ENCODE results near the gene SLC15A4. TPM values are rescaled to one million over a fixed set of nuclear protein-coding genes. Genes with fewer than 3 reads are reported as not detected.
A peak's percentile ranks its signal among the peaks of the same experiment; 100 is the strongest.
"Not testable (repeated sequence)": the region's sequence is repeated elsewhere in the genome, so short reads cannot be mapped to it uniquely, and the experiment has no call there.

The SLC15A4 gene
- total RNA-seq, 3 donors from 2014 or later (not counting 1 experiment from before 2014, with no cell fraction given), result 176 to 306 (median 250) TPM

DNA sequence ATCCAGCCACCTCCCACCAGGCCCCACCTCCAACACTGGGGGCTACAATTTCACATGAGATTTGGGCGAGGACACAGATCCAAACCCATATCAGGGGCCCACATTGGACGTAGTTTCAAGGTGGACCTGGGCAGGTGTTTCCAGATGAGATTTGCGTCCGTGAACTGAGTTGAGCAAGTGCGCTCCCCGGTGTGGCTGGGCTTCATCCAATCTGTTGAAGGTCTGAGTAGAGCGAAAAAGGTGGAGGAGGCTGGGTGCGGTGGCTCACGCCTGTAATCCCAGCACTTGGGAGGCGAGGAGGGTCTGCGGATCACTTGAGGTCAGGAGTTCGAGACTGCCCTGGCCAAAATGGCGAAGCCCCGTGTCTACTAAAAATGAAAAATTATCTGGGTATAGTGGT is 24.6 kb upstream of the SLC15A4 start:
- Mint-ChIP-seq H3K4me3 (no peak overlapping the region), H3K4me1 (peaks cover 0 to 3% of the 10 kb centered on the region in 2 donors), H3K9me3 (no peaks in the 10 kb centered on the region), H3K27ac (no peak overlapping the region), H3K27me3 (ENCODE audit: low read depth in 2 of 2) (no peaks in the 10 kb centered on the region), H3K36me3 (no peaks in the 10 kb centered on the region)
- 97% methylated on average over 14 of the region's 14 CpGs for WGBS (ENCODE audit: insufficient coverage)
- intact Hi-C loops (cut with micrococcal nuclease), result no loop called here
- Histone ChIP-seq H3K27me3 (ENCODE audit: control insufficient read depth, insufficient read depth, low read length) (peaks cover 5% of the 10 kb centered on the region), H3K27ac (ENCODE audit: low read length) (no peak overlapping the region), H3K36me3 (ENCODE audit: control insufficient read depth, insufficient read depth, low read length) (no peaks in the 10 kb centered on the region), H3K4me1 (ENCODE audit: control insufficient read depth, insufficient read depth, low read length) (peaks cover 8% of the 10 kb centered on the region), H3K4me3 (ENCODE audit: low read length) (no peak overlapping the region), H3K9me3 (ENCODE audit: control insufficient read depth, insufficient read depth, low read length) (no peaks in the 10 kb centered on the region)
- DNase-seq (no peak), ATAC-seq (no peak)
- TF ChIP-seq, protein P1, sequence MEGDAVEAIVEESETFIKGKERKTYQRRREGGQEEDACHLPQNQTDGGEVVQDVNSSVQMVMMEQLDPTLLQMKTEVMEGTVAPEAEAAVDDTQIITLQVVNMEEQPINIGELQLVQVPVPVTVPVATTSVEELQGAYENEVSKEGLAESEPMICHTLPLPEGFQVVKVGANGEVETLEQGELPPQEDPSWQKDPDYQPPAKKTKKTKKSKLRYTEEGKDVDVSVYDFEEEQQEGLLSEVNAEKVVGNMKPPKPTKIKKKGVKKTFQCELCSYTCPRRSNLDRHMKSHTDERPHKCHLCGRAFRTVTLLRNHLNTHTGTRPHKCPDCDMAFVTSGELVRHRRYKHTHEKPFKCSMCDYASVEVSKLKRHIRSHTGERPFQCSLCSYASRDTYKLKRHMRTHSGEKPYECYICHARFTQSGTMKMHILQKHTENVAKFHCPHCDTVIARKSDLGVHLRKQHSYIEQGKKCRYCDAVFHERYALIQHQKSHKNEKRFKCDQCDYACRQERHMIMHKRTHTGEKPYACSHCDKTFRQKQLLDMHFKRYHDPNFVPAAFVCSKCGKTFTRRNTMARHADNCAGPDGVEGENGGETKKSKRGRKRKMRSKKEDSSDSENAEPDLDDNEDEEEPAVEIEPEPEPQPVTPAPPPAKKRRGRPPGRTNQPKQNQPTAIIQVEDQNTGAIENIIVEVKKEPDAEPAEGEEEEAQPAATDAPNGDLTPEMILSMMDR (IDR thresholded peaks at IDR 0.05), result no peak

- DNase-seq; H3K4me3 Mint-ChIP-seq; H3K36me3 ChIP-seq (ENCODE audit: control insufficient read depth, insufficient read depth, low read length); H3K27ac Mint-ChIP-seq; H3K4me1 Mint-ChIP-seq; H3K27me3 ChIP-seq (ENCODE audit: control insufficient read depth, insufficient read depth, low read length); H3K27ac ChIP-seq (ENCODE audit: low read length); H3K9me3 Mint-ChIP-seq; H3K4me3 ChIP-seq (ENCODE audit: low read length); H3K36me3 Mint-ChIP-seq; H3K9me3 ChIP-seq (ENCODE audit: control insufficient read depth, insufficient read depth, low read length); intact Hi-C loops (cut with micrococcal nuclease); ATAC-seq; H3K27me3 Mint-ChIP-seq (ENCODE audit: low read depth in 2 of 2); H3K4me1 ChIP-seq (ENCODE audit: control insufficient read depth, insufficient read depth, low read length): not testable (repeated sequence)
- 94% methylated on average over 27 of the region's 27 CpGs for WGBS (ENCODE audit: insufficient coverage)
Measured at GRCh38 chr12:128846671-128847070, 22.9 kb upstream of the SLC15A4 start.

- DNase-seq (no peak), ATAC-seq (peak; percentile 52 to 85 (median 84))
- intact Hi-C loops (cut with micrococcal nuclease), result no loop called here
- Histone ChIP-seq H3K4me1 (ENCODE audit: control insufficient read depth, insufficient read depth, low read length) (peaks cover 11% of the 10 kb centered on the region), H3K36me3 (ENCODE audit: control insufficient read depth, insufficient read depth, low read length) (no peaks in the 10 kb centered on the region), H3K4me3 (ENCODE audit: low read length) (no peak overlapping the region), H3K27ac (ENCODE audit: low read length) (no peak overlapping the region), H3K27me3 (ENCODE audit: control insufficient read depth, insufficient read depth, low read length) (no peaks in the 10 kb centered on the region), H3K9me3 (ENCODE audit: control insufficient read depth, insufficient read depth, low read length) (no peaks in the 10 kb centered on the region)
- Mint-ChIP-seq H3K36me3 (no peaks in the 10 kb centered on the region), H3K4me3 (no peak overlapping the region), H3K9me3 (no peaks in the 10 kb centered on the region), H3K4me1 (peaks cover 10 to 15% of the 10 kb centered on the region in 2 donors), H3K27ac (peak overlapping the region; percentile 9 to 41), H3K27me3 (ENCODE audit: low read depth in 2 of 2) (peaks cover 0 to 4% of the 10 kb centered on the region in 2 donors)
- TF ChIP-seq, protein P1 (IDR thresholded peaks at IDR 0.05), result no peak
- 68% methylated on average over 11 of the region's 11 CpGs for WGBS (ENCODE audit: insufficient coverage)
Measured at GRCh38 chr12:128844031-128844635, 20.4 kb upstream of the SLC15A4 start.

DNA sequence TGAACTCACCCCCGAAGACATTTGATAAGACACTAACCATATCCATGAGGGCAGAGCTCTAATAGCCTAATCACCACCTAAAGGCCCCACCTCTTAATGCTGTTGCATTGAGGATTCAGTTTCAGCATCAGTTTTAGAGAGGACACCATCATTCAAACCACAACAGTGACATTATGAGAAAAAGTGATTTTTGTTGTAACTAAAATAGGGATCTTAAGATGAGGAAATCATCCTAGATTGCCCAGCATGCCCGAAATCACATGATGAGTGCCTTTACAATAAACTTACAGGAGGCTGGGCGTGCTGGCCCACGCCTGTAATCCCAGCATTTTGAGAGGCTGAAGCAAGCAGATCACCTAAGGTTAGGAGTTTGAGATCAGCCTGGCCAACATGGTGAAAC is 19.8 kb upstream of the SLC15A4 start:
- intact Hi-C loops (cut with micrococcal nuclease), result no loop called here
- peaks cover 11% of the 10 kb centered on the region for H3K4me1 ChIP-seq (ENCODE audit: control insufficient read depth, insufficient read depth, low read length)

More for the DNA sequence above, 19.8 kb upstream of the SLC15A4 start:
- no peaks in the 10 kb centered on the region for H3K9me3 ChIP-seq (ENCODE audit: control insufficient read depth, insufficient read depth, low read length)
- WGBS (ENCODE audit: insufficient coverage), result 90% methylated on average over 4 of the region's 4 CpGs
- no peaks in the 10 kb centered on the region for H3K27me3 ChIP-seq (ENCODE audit: control insufficient read depth, insufficient read depth, low read length)
- Mint-ChIP-seq H3K4me1 (peaks cover 10 to 15% of the 10 kb centered on the region in 2 donors), H3K27ac (peak overlapping the region in 1 of 2 donors; percentile 9), H3K4me3 (no peak overlapping the region), H3K9me3 (no peaks in the 10 kb centered on the region), H3K27me3 (ENCODE audit: low read depth in 2 of 2) (peaks cover 0 to 4% of the 10 kb centered on the region in 2 donors), H3K36me3 (no peaks in the 10 kb centered on the region)
- DNase-seq (no peak), ATAC-seq (no peak)
- no peaks in the 10 kb centered on the region for H3K36me3 ChIP-seq (ENCODE audit: control insufficient read depth, insufficient read depth, low read length)
- no peak overlapping the region for H3K4me3 ChIP-seq (ENCODE audit: low read length)
- TF ChIP-seq, protein P1 (IDR thresholded peaks at IDR 0.05), result no peak
- H3K27ac ChIP-seq (ENCODE audit: low read length), result no peak overlapping the region

Data from natural killer cell (primary cell).